GM06990 (cell line): Measurements from ENCODE around the gene MAP7.
"Not testable (repeated sequence)": the region's sequence is repeated elsewhere in the genome, so short reads cannot be mapped to it uniquely, and the experiment has no call there.

ENCODE experiments used
- DNase-seq: peaks from one replicate; pipeline ENCODE4 v3.0.0-alpha.2; 2011; ENCODE audit not compliant: insufficient read length; ENCODE audit errors: extremely low read depth
- H3K27me3 ChIP-seq: replicated peaks from 2 replicates; pipeline ENCODE4 v1.6.0; 2011; ENCODE audit warnings: low read length; ENCODE audit not compliant: control insufficient read depth, insufficient read depth
- H3K36me3 ChIP-seq: 2 replicates; pipeline ENCODE4 v1.5.1; 2011; ENCODE audit warnings: low read length; ENCODE audit not compliant: control insufficient read depth, insufficient read depth
- H3K4me3 ChIP-seq: replicated peaks from 2 replicates; pipeline ENCODE4 v1.5.1; 2011; ENCODE audit warnings: low read depth, mild to moderate bottlenecking, control low read depth, low read length
- TF ChIP-seq, protein P1 (sequence below): IDR thresholded peaks from 2 replicates; pipeline ENCODE4 v1.5.1; 2011; ENCODE audit warnings: low read length, control low read depth, mild to moderate bottlenecking, inconsistent platforms; ENCODE audit not compliant: insufficient read depth, poor library complexity, severe bottlenecking

MAP7 gene

DNA sequence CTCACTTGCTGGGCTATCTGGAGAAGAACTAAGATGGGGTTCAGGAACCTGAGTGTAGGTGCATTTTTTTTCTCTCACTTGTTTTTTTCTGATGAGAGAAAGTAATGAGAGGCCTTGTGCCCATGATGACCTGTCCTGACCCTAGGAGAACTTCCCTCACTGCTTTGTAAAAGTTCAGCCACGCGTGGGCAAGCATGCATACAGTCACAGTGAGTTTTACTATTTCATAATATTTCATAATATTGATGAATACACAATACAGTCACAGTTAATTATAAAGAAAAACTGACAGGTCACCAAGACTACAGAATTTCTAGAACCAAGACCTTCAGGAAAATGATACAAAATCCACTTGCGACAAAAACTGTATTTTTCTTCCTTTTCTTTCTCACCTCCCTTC, 111.8 kb downstream of the MAP7 start:
- H3K27me3 ChIP-seq = no peaks in the 10 kb centered on the region; the same call in 1 of the 2 replicates
- no peak for DNase-seq
- TF ChIP-seq, protein P1, sequence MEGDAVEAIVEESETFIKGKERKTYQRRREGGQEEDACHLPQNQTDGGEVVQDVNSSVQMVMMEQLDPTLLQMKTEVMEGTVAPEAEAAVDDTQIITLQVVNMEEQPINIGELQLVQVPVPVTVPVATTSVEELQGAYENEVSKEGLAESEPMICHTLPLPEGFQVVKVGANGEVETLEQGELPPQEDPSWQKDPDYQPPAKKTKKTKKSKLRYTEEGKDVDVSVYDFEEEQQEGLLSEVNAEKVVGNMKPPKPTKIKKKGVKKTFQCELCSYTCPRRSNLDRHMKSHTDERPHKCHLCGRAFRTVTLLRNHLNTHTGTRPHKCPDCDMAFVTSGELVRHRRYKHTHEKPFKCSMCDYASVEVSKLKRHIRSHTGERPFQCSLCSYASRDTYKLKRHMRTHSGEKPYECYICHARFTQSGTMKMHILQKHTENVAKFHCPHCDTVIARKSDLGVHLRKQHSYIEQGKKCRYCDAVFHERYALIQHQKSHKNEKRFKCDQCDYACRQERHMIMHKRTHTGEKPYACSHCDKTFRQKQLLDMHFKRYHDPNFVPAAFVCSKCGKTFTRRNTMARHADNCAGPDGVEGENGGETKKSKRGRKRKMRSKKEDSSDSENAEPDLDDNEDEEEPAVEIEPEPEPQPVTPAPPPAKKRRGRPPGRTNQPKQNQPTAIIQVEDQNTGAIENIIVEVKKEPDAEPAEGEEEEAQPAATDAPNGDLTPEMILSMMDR = no peak
- H3K4me3 ChIP-seq = no peak overlapping the region
- no peaks in the 10 kb centered on the region for H3K36me3 ChIP-seq

DNA sequence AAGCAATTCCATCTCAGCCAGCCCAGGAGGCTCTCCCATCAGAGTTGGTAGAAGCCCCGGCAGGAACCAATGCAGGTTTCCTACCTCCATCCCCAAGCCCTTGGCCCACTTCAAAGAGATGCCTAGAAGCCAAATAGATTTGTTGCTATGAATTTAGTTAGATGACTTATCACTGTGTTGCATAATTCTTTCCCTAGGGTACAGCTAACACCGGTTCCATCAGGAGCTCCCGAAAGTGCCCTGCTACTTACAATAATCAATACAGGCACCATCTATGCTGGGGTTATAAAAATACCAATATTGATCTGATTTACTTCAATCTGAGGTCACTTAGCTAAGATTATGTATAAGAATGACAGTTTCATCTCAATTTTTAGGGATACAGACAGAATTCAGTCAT, 113.0 kb downstream of the MAP7 start:
- TF ChIP-seq, protein P1 = no peak

DNA sequence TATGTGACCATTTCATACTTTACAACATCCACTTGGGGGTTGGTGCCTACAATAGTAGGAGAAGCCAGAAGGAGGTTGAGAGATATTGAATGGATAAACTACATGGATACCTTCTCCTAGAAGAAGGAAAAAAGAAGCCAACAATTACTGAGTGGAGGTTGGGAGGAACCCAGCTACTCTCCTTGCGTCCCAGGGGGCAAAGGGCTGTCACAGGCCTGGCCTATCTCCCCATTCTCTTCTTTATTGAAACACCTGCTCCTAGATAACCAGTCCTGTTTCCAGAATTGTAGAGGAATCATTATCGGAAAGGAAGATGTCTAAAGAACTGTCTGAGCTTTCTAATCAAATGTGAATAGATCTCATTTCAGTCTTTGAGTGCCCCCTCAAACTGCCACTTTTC, 115.1 kb downstream of the MAP7 start:
- DNase-seq = no peak
- Histone ChIP-seq H3K27me3 (no peaks in the 10 kb centered on the region; the same call in 1 of the 2 replicates), H3K36me3 (no peaks in the 10 kb centered on the region), H3K4me3 (no peak overlapping the region)
- TF ChIP-seq, protein P1 = no peak

More for the DNA sequence above, 113.0 kb downstream of the MAP7 start:
- no peak for DNase-seq
- Histone ChIP-seq H3K27me3 (no peaks in the 10 kb centered on the region; the same call in 1 of the 2 replicates), H3K36me3 (no peaks in the 10 kb centered on the region), H3K4me3 (no peak overlapping the region)

DNA sequence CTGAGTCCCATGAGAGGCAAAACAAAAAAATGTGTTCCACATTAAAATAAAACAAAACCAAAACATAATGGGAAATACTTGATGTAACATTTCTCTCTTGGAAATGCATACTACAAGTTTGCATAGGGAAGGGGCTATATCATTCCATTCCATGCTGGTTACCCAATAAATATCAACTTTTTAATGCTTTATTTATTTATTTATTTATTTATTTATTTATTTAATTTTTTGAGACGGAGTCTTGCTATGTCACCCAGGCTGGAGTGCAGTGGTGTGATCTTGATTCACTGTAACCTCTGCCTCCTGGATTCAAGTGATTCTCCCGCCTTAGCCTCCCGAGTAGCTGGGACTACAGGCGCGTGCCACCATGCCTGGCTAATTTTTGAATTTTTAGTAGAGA, 118.9 kb downstream of the MAP7 start:
- H3K27me3 ChIP-seq, DNase-seq, H3K36me3 ChIP-seq, H3K4me3 ChIP-seq: not testable (repeated sequence)

DNA sequence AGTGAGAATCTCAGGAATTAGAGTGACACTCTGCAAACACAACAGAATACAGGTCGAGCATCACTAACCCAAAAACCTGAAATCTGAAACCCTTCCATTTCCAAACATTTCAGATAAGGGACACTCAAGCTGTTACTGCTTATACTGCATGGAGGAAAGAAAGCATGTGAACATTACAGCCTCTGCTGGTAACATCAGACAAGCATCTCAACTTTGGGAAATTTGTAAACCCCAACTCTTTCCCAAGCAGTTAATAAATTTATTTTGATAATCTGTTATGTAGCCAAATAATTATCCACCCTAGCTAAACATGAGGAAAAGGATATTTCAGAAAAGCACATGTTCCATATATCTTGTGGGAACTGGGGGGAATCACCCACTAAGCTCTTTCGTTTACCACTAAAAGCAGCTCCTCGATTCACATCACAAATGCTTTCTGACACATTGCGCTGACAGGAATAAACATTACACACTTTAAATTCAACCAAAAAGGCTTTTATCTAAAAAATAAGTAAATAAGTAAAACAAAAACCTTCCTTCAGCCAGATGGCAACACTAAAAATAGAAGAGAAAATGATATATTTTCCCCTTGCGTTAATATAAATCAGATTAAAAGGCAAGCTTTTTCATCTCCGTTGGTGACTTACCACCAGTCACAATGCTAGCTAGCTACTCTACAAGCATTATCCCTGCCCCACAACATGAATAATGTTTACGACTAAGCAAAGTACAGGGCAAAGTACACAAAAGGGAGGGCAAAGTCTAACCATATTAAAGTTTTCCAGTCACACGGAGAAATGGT, 120.8 kb downstream of the MAP7 start:
- TF ChIP-seq, protein P1 = no peak
- H3K27me3 ChIP-seq = no peaks in the 10 kb centered on the region; the same call in 1 of the 2 replicates
- no peaks in the 10 kb centered on the region for H3K36me3 ChIP-seq
- H3K4me3 ChIP-seq = no peak overlapping the region
- no peak for DNase-seq

DNA sequence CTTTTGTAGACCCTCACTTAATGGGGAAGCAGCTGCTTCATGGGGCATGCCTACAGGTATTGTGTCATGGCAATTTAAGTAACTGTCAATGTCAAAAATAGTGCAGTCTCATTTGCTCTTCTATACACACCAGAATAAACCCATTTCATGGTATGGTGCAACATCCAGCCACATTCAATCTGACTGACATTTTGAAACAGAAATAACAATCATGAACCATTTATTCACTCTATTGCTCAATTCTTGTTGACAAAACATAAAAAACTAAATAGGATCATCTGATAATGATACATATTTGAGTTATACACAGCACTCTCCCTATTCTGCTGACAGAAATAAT, 122.9 kb downstream of the MAP7 start:
- no peaks in the 10 kb centered on the region for H3K36me3 ChIP-seq
- H3K4me3 ChIP-seq = no peak overlapping the region
- H3K27me3 ChIP-seq = no peaks in the 10 kb centered on the region
- DNase-seq = no peak
- TF ChIP-seq, protein P1 = no peak
